ENCODE measurements around the gene PDZRN4.
"Not testable (repeated sequence)": the region's sequence is repeated elsewhere in the genome, so short reads cannot be mapped to it uniquely, and the experiment has no call there.

Gene PDZRN4

GRCh38 chr12:41536813-41537490 is 348.8 kb downstream of the PDZRN4 start:
- no peak for TF ChIP-seq CTCF (conservative IDR thresholded peaks at IDR 0.05; ENCODE audit: low read depth, low read length)
- no peak overlapping the region for H3K4me3 ChIP-seq (ENCODE audit: low read depth, low read length)
- no peak for DNase-seq (ENCODE audit: low read depth)

GRCh38 chr12:41537522-41537921 is 349.4 kb downstream of the PDZRN4 start:
- no peak for DNase-seq (ENCODE audit: low read depth)
- H3K4me3 ChIP-seq (ENCODE audit: low read depth, low read length), result no peak overlapping the region
- TF ChIP-seq CTCF (conservative IDR thresholded peaks at IDR 0.05; ENCODE audit: low read depth, low read length), result no peak

- DNase-seq (ENCODE audit: low read depth), result no peak
- TF ChIP-seq CTCF (conservative IDR thresholded peaks at IDR 0.05; ENCODE audit: low read depth, low read length), result no peak
- no peak overlapping the region for H3K4me3 ChIP-seq (ENCODE audit: low read depth, low read length)
Observed at GRCh38 chr12:41545761-41546160, 357.6 kb downstream of the PDZRN4 start.

- H3K4me3 ChIP-seq (ENCODE audit: low read depth, low read length); DNase-seq (ENCODE audit: low read depth): not testable (repeated sequence)
Observed at GRCh38 chr12:41547071-41547470, 359.0 kb downstream of the PDZRN4 start.

GRCh38 chr12:41548926-41549325 is 360.8 kb downstream of the PDZRN4 start:
- no peak for DNase-seq (ENCODE audit: low read depth)
- no peak for TF ChIP-seq CTCF (conservative IDR thresholded peaks at IDR 0.05; ENCODE audit: low read depth, low read length)
- no peak overlapping the region for H3K4me3 ChIP-seq (ENCODE audit: low read depth, low read length)

GRCh38 chr12:41552588-41552987 is 364.5 kb downstream of the PDZRN4 start:
- DNase-seq (ENCODE audit: low read depth), result no peak
- no peak overlapping the region for H3K4me3 ChIP-seq (ENCODE audit: low read depth, low read length)
- TF ChIP-seq CTCF (conservative IDR thresholded peaks at IDR 0.05; ENCODE audit: low read depth, low read length), result no peak

- no peak for TF ChIP-seq CTCF (conservative IDR thresholded peaks at IDR 0.05; ENCODE audit: low read depth, low read length)
- no peak overlapping the region for H3K4me3 ChIP-seq (ENCODE audit: low read depth, low read length)
- no peak for DNase-seq (ENCODE audit: low read depth)
Observed at GRCh38 chr12:41556176-41556575, 368.1 kb downstream of the PDZRN4 start.
